Measurements from ENCODE around the gene FDX2.
"Not testable (repeated sequence)": the region's sequence is repeated elsewhere in the genome, so short reads cannot be mapped to it uniquely, and the experiment has no call there.

Gene FDX2

DNA sequence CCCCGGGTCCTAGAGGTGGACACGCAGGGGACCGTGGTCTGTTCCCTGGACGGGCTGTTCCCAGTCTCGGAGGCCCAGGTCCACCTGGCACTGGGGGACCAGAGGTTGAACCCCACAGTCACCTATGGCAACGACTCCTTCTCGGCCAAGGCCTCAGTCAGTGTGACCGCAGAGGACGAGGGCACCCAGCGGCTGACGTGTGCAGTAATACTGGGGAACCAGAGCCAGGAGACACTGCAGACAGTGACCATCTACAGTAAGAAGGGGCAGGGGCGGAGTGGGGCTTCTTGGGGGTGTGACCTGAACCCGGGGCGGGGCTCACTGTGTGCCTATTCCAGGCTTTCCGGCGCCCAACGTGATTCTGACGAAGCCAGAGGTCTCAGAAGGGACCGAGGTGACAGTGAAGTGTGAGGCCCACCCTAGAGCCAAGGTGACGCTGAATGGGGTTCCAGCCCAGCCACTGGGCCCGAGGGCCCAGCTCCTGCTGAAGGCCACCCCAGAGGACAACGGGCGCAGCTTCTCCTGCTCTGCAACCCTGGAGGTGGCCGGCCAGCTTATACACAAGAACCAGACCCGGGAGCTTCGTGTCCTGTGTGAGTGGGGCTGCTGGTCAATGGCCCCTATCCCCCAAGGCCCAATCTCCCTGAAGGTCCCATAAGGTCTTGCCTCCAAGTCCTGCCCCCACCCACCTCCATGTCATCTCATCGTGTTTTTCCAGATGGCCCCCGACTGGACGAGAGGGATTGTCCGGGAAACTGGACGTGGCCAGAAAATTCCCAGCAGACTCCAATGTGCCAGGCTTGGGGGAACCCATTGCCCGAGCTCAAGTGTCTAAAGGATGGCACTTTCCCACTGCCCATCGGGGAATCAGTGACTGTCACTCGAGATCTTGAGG lies 31.5 kb downstream of the FDX2 start:
- DNase-seq (ENCODE audit: low read depth) = no peak

DNA sequence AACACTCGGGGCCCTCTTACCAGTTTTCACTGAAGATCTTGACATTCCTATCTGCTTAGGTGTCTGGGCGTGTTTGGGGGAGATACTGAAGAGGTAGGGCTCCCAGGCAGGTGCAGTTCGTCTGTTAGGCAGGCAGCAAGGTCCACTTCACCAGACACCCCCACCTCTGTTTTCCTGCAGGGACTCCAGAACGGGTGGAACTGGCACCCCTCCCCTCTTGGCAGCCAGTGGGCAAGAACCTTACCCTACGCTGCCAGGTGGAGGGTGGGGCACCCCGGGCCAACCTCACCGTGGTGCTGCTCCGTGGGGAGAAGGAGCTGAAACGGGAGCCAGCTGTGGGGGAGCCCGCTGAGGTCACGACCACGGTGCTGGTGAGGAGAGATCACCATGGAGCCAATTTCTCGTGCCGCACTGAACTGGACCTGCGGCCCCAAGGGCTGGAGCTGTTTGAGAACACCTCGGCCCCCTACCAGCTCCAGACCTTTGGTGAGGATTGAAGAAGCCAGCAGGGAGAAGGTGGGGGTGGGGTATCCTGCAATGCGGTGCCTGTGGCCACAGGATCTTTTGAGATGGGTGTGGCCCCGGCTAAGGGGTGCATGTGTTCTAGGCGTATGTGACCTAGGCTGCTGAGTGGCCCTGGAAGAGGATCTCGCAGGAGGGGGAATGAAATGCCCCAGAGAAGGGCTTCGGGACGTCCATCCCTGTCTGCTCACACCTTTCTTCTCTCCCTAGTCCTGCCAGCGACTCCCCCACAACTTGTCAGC lies 32.3 kb downstream of the FDX2 start:
- DNase-seq (ENCODE audit: low read depth) = no peak

DNA sequence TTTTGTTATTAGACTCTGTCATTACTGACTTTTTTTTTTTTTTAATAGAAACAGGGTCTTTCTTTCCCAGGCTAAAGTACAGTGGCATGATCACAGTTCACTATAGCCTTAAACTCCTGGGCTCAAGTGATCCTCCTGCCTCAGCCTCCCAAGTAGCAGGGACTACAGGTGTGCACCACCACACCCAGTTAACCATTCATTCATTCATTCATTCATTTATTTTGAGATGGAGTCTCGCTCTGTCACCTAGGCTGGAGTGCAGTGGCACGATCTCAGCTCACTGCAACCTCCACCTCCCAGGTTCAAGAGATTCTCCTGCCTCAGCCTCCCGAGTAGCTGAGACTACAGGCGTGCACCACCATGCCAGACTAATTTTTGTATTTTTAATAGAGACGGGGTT lies 33.8 kb downstream of the FDX2 start:
- DNase-seq (ENCODE audit: low read depth) = not testable (repeated sequence)

GRCh38 chr19:10279737-10280442 lies 35.9 kb downstream of the FDX2 start:
- no peak for DNase-seq (ENCODE audit: low read depth)

- DNase-seq (ENCODE audit: low read depth) = no peak
Observed at GRCh38 chr19:10278935-10279334, 36.9 kb downstream of the FDX2 start.

- no peak for DNase-seq (ENCODE audit: low read depth)
Observed at GRCh38 chr19:10277795-10278589, 37.8 kb downstream of the FDX2 start.

GRCh38 chr19:10274589-10274988 lies 41.2 kb downstream of the FDX2 start:
- DNase-seq (ENCODE audit: low read depth) = no peak

DNA sequence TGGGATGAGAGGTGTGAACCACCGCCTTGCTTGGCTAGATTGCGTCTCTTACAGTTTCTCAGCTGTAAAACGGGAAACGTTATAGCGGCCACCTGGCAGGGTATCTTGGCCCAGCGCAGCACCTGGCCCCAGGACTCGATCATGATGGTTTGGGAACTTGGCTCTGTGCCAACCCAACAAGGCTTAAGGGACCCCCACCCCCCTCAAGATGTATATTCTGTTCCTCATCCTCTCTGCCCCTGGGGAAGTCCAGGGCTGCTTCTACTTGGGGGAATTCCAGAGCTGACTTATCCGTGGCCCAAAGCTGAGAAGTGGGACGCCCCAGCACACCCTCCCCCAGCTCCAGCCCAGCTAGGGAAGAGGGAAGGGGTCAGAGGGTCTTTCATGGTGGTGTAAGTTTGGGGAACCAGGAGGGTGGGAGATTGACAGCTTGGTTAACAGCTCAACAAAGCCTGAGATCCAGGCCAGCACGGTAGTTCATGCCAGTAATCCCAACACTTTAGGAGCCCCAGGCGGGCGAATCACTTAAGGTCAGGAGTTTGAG lies 44.2 kb downstream of the FDX2 start:
- DNase-seq (ENCODE audit: low read depth) = no peak

DNA sequence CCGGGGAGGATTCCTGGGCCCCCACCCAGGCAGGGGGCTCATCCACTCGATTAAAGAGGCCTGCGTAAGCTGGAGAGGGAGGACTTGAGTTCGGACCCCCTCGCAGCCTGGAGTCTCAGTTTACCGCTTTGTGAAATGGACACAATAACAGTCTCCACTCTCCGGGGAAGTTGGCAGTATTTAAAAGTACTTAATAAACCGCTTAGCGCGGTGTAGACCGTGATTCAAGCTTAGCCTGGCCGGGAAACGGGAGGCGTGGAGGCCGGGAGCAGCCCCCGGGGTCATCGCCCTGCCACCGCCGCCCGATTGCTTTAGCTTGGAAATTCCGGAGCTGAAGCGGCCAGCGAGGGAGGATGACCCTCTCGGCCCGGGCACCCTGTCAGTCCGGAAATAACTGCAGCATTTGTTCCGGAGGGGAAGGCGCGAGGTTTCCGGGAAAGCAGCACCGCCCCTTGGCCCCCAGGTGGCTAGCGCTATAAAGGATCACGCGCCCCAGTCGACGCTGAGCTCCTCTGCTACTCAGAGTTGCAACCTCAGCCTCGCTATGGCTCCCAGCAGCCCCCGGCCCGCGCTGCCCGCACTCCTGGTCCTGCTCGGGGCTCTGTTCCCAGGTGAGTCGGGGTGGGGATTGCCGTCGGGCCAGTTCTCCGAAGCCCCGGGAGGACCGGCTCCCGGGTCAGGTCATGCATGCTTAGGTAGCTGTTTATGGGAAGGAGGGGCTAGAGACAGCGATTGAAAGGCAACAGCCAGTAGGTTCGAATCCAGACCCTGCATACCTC lies 45.0 kb downstream of the FDX2 start, which contains the start of gene ICAM1:
Gene ICAM1, plus strand, starts transcription at position 505 of the 779 bp plus-strand sequence. Its CDS starts 40 bp downstream, at position 545.
- peak; percentile 66 for DNase-seq (ENCODE audit: low read depth)

- peak; percentile 58 for DNase-seq (ENCODE audit: low read depth)
Observed at GRCh38 chr19:10270180-10270615, 45.6 kb downstream of the FDX2 start.

DNA sequence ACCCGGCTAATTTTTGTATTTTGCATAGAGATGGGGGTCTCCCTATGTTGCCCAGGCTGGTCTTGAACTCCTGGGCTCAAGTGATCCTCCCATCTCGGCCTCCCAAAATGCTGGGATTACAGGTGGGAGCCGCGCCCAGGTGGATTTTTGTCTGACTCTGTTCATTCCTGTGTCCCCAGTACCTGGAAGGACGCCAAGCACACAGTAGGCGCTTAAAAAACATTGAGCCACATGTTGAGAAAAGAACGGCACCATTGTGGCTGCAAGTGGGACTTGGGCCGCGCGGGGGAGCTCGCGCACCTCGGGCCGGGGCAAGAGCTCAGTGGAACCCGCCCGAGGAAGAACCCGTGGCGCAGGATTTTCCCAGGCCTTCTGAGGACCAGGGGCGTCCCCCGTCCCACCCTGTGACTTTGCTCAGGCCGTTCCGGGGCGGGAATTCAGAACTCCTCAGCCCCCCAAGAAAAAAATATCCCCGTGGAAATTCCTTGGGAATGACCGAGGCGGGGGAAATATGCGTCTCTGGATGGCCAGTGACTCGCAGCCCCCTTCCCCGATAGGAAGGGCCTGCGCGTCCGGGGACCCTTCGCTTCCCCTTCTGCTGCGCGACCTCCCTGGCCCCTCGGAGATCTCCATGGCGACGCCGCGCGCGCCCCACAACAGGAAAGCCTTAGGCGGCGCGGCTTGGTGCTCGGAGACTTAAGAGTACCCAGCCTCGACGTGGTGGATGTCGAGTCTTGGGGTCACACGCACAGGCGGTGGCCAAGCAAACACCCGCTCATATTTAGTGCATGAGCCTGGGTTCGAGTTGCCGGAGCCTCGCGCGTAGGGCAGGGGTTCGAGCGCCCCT lies 46.3 kb downstream of the FDX2 start:
- DNase-seq (ENCODE audit: low read depth) = peak; percentile 82

- no peak for DNase-seq (ENCODE audit: low read depth)
Observed at GRCh38 chr19:10268071-10268470, 47.7 kb downstream of the FDX2 start.

GRCh38 chr19:10266706-10267105 lies 49.1 kb downstream of the FDX2 start:
- DNase-seq (ENCODE audit: low read depth) = no peak

DNA sequence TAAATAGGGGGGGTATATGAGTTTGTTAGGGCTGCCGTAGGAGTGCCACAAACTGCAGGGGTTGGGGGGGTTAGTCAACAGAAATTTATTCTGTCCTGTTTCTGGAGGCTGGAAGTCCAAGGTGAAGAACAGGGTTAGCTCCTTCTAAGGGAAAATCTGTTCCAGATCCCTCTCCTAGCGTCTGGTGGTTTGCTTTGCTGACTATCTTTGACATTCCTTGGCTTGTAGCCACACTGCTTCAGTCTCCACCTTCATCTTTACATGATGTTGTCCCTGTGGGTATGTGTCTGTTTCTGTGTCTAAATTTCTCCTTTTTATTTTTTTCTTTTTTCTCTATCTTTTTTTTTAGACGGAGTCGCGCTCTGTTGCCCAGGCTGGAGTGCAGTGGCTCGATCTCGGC lies 53.0 kb downstream of the FDX2 start:
- DNase-seq (ENCODE audit: low read depth) = no peak

DNA sequence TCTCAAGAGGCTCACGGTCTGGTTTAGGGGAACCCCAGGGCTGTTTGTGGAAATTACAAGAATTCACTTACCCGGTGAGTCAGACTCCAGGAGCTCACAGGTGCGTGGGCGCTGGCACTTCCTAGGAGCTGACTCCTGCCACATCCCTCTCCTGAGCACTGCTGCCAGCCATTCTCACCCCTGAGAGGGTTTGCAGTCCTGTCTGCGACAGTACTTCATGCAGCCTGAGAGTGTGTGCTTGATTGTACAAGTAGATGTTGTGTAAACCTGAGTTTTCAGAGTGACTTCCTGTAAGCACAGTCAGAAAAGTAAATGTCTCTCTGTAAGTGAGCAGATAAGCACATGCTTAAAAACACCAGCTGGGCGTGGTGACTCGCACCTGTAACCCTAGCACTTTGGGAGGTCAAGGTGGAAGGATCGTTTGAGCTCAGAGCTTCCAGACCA lies 55.7 kb downstream of the FDX2 start:
- DNase-seq (ENCODE audit: low read depth) = peak; percentile 55
